Fibroblast of skin of abdomen (primary cell): Measurements from ENCODE around the gene DCD.
"Not testable (repeated sequence)": the region's sequence is repeated elsewhere in the genome, so short reads cannot be mapped to it uniquely, and the experiment has no call there.

Experiments
- DNase-seq: peaks from one replicate; pipeline ENCODE4 v3.0.0-alpha.2; 2013

DCD gene

GRCh38 chr12:54653025-54653424 lies 4.9 kb upstream of the DCD start:
- DNase-seq = no peak

DNA sequence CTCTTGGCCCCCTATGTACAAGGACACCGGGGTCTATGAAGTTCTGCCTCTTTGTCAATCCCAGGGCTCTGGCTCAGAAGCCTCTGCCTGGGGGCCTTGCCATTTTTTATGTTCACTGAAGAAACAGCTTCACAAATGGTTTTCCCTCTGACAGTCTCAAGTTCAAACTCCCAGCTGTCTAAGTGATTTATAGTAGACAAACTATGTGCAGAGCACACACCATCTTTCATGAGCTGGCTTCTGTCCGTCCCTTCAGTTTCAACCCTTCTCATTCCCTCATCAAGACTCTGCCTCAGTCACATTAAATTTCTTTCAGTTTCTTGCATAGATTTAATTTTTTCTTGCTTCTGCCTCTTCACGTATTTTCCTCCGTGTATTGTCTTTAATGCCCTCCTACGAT lies 2.7 kb upstream of the DCD start:
- DNase-seq = no peak

- no peak for DNase-seq
These were observed 2.2 kb upstream of the DCD start for GRCh38 chr12:54650409-54650808.

DNA sequence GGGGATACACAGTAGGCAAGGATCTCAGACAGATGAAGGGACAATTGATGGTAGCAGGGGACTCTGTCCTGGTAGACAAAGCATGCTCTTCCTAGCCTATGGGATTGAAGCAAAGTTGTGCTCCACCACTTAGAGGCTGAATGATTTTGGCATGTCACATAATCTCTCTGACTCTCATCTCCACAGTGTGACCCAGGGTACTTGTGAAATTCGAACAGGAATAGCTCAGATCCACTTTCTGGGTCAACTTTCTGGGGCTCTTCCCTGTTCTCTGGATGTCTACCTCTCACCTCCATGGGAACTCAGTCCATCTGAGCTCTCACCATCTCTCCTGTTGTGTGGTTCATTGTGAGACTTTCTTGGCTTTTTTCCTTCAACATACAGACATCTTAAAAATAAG lies 1.7 kb upstream of the DCD start:
- DNase-seq = no peak

DNA sequence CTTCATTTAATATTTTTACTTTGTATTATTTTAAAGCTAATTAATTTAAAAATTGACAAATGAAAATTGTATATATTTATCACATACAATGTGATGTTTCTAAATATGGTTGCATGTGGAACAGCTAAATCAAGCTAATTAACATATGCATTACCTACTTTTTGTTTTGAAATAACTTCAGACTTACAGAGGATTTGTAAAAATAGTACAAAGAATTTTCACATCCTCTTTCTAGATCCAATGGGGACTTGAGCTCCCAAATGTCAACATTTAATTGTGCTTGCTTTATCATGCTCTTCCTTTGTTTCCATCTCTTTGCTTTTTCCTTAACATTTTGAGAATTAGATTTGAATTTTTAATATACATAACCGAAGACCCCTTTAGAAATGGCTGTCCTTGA lies 6.6 kb downstream of the DCD start:
- no peak for DNase-seq

DNA sequence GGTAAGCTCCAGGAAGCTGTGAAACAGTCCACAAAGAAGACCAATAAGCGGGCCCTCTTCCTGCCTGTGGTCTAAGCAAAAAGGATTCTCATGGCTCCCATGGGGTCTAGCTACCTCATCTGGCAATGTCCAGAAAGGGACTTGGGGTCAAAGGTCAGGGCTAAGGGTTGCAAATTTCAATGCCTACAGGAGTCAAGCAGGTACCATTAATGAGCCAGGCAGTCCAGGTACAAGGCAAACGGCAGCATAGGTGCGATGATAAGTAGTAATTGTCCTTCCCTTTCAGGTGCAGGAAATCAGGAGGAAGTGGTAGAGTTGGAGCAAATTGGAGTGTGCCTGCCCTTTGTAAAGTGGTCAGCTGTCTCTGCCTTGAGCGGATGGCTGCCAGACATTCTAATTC lies 7.1 kb downstream of the DCD start:
- no peak for DNase-seq

DNA sequence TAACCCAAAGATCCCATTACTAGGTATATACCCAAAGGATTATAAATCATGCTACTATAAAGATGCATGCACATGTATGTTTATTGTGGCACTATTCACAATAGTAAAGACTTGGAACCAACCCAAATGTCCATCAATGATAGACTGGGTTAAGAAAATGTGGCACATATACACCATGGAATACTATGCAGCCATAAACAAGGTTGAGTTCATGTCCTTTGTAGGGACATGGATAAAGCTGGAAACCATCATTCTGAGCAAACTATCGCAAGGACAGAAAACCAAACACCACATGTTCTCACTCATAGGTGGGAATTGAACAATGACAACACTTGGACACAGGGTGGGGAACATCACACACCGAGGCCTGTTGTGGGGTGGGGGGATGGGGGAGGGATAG lies 9.1 kb downstream of the DCD start:
- not testable (repeated sequence) for DNase-seq

DNA sequence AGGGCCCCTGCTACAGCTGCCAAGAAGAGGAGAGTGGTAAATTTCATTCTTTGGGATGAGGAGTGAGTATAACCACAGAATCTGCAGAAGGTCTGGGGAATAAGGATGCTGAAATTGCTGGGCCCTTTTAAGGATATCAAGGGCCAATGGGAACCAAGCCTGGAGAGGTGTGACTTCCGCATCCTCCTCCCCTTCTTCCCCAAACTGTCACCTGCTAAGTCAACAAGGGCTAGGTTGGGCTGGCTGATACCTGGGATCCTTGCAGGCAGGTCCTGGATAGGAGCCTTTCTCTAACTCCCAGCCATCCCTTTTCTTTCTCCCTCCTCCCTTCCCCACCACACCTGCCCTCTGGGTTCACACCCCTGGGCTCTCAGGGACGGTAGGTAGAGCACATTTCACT lies 13.4 kb downstream of the DCD start, which contains the start of gene LACRT:
TSS of gene LACRT (minus strand) at position 101 of the 400 bp plus-strand sequence. CDS start at position 47, 54 bp downstream.
- DNase-seq = no peak

DNA sequence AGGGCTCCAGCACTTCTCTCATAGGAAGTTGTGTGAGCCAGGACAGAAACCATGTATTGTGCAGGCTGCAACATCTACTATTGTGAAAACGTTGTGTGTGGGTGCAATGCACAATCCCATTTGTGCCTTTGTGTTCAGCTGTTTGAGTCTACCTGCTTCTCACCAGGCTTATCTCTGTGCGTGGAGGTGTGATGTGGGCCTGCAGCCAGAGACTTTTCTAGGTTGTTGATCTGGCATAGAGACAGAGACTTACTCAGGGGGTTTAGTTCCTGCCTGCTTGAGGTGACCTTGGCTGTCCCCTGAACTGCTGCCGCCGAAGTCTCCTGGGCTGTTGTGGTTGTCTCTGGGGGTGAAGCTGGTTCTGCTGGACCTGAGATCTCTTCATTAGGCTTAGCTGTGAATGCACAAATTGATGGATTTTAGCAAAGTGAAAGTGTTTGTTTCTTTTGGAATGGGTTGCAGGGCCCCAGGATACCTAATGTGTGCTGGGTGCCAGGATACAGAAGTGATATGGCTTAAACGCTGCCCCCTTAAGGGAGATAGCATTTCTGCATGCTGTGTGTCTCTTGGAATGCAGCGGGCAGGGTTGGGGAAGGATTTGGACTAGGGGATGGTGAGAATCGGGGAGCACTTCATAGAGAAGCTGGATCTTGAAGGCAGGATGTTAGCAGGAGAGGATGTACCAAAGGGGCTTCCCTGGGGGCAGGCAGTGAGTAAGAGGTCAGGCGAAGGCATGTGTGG lies 16.0 kb downstream of the DCD start:
- no peak for DNase-seq

- DNase-seq = no peak
These were observed 16.6 kb downstream of the DCD start for GRCh38 chr12:54631551-54631950.

- no peak for DNase-seq
These were observed 18.2 kb downstream of the DCD start for GRCh38 chr12:54629925-54630324.

DNA sequence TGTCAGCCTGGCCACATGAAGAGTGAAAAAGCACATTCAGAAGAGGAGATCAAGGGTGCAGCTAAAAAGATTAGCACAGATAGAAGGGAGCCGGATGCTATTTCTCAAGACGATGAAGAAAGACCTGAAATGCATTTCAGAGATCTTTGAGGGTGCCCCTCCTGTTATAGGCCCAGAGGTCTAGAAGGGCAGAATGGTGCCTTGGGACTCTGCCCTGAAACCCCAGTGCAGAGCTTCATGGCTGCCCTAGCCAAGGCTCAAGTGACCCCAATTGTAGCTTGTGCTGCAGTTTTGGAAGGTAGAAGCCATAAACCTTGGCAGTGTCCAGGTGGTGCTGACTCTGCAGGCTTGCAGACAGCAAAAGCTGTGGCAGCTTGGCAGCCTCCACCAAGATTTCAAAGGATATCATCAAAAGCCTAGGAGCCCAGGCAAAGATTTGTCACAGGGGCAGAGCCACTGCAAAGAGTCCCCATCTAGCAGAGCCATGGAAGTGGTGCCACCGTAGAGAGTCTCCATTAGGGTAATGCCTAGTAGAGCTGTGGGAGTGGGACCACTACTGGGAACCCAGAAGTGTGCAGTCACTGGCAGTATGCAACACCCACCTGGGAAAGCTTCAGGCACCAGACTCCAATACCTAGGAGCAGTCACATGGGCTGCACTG lies 19.8 kb downstream of the DCD start:
- no peak for DNase-seq

- DNase-seq = no peak
These were observed 20.9 kb downstream of the DCD start for GRCh38 chr12:54627304-54627703.

DNA sequence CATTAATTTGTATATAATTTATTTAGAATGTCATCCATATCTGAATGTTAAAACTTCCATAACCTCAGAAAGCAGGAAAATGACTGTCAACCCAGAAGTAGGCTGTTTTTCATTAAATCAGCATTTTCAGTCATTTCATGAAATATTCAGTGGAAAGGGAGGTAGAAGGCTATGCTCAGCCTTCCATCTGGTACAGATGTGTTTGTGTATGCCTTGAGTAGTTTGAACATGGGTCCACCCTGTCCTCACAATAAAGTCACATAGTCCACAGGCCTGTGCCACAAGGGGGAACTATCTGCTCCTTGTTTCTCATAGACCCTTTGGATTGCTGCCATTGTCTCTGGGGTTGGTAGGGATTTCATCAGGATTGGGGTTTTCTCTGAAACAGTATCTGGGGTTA lies 22.6 kb downstream of the DCD start:
- DNase-seq = no peak

DNA sequence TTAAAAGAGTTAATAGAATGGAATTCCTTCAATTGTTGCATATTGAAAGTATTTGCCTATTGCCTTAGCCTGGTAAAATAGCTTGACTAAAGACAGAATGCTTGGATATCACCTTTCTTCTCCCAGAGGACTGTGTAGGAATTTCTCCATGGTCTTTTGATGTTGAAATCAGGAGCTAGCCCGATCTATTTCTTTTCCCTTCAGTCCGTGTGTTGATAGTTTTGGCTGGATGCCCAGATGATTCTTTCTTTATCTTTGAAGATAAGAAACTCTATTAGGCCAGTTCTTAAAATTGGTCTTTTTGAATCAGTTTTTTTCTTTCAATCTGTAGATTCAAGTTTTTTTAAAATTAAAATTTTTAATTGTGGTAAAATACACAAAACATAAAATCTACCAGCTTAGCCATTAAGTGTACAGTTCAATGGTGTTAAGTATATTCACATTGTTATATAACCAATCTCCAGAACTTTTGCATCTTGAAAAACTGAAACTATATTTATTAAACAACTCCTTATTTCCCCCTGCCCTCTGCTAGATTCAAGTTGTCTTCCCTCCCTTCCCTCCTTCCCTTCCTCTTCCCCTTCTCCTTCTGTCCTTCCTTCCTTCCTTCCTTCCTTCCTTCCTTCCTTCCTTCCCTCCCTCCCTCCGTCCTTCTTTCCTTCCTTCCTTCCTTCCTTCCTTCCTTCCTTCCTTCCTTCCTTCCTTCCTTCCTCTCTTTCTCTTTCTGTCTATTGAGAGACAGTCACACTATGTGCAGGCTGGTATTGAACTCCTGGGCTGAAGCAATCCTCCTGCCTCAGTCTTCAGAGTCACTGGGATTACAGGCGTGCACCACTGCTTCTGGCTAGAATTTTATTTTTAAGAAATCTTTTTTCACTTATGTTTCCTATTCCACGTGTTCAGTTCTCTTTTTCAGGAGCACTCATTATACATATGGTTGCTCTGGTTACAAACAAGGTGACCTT lies 23.6 kb downstream of the DCD start:
- DNase-seq = no peak

- no peak for DNase-seq
These were observed 25.5 kb downstream of the DCD start for GRCh38 chr12:54622463-54623183.

DNA sequence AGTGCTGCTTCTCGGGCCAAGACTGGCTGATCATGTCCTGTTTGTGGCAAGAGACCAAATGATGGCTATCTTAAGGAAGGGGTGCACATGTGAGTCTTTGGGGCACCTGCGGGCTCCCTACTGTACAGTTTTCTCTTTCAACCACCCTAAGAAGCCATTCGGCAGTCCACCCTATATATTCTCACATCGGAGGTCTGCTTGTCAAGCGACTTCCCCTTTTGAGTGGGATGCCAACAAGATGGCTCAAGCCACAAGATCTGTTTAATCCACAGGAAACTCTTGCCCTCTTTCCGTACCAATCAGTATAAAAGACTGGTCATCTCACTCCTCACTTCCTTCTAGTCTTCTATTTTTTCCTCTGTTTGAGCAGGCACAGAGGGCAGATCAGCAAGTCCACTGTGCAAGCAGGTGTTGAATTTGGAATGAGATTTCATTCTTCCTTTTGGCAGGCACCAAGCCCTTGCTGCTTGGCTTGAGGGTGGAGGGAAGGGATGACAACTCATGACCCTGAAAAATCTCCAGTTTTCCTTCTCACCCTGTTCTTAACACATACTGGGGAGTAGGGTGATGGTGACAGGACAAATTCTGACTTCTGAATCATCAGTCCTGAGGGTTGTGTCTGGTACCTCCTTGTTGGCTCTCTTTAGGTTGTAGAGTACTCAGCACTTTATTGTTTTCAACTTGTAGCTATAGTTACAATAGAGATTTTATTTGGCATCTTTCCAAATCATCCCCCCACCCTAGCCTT lies 31.1 kb downstream of the DCD start:
- no peak for DNase-seq

DNA sequence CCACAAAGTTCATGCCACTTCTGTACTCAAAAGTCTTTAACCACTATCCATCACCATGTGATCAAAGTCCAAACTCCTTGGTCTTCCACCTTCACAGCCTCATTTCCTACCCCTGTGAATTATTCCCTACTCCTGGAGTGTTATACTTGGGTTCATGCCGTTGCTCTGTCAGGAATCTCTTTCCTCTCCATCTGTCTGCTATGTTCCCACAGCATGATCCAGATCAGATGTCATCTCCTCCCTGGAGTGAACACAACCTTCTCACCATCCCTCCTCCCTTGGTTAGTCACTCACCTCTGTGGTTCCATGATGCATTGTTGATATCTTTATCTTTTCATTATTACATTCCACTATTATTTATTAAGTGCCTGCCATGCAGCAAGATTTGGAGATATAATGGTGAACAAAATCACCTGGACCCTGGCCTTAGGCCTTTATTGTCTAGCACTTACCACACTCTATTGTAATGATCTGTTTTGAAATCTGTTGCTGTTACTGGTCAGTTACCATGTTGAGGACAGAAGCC lies 35.9 kb downstream of the DCD start:
- DNase-seq = no peak

GRCh38 chr12:54611715-54612149 lies 36.4 kb downstream of the DCD start:
- no peak for DNase-seq

- DNase-seq = no peak
These were observed 39.4 kb downstream of the DCD start for GRCh38 chr12:54608769-54609168.

DNA sequence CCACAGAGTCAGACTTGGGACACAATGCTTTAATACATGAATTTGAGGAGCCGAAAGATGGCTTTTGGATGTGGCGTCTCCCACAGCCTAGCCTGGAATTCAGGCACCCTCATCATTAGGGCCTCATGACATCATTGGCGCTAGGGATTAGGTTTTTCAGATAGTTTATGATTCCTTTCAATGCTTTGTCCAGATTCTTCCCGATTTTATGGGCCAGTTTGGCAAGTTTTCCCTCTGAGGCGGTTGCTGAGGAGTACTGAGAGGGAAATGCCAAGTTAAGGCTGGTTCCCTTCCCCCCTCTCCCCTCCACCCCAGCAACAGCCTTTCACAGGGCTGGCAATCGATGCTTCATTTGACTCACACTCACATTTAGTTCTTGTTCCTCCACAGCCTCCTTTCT lies 40.0 kb downstream of the DCD start:
- DNase-seq = no peak
